Retina (tissue), 1 donor: Measurements from ENCODE around the gene PIAS4.
"Not testable (repeated sequence)": the region's sequence is repeated elsewhere in the genome, so short reads cannot be mapped to it uniquely, and the experiment has no call there.

Experiments used
- DNase-seq: peaks from one replicate; pipeline ENCODE4 v3.0.0-alpha.2; 2016

PIAS4 gene

DNA sequence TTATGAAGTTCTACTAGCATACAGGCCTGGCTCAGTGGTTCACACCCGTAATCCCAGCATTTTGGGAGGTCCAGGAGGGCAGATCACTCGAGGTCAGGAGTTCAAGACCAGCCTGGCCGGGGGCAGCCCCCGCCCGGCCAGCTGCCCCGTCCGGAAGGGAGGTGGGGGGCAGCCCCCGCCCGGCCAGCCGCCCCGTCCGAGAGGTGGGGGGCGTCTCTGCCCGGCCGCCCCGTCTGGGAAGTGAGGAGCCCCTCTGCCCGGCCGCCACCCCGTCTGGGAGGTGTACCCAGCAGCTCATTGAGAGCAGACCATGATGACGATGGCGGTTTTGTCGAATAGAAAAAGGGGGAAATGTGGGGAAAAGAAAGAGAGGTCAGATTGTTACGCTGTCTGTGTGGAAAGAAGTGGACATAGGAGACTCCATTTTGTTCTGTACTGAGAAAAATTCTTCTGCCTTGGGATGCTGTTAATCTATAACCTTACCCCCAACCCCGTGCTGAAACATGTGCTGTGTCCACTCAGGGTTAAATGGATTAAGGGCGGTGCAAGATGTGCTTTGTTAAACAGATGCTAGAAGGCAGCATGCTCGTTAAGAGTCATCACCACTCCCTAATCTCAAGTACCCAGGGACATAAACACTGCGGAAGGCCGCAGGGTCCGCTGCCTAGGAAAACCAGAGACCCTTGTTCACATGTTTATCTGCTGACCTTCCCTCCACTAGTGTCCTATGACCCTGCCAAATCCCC, 8.7 kb upstream of the PIAS4 start:
- not testable (repeated sequence) for DNase-seq

GRCh38 chr19:4000798-4001197, 6.7 kb upstream of the PIAS4 start:
- DNase-seq = not testable (repeated sequence)

DNA sequence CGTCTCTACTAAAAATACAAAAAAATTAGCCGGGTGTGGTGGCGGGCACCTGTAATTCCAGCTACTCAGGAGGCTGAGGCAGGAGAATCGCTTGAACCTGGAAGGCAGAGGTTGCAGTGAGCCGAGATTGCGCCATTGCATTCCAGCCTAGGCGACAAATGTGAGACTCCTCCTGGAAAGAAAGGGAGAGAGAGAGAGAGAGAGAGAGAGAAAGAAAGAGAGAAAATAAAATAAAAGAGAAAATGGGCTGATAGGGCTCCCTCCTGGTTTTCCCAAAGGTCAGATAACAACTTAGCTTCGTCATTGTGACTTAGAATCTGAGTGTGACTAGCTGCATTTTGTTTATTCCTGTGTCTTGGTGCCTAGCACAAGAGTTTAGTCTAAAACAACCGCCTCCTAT, 2.1 kb upstream of the PIAS4 start:
- not testable (repeated sequence) for DNase-seq

DNA sequence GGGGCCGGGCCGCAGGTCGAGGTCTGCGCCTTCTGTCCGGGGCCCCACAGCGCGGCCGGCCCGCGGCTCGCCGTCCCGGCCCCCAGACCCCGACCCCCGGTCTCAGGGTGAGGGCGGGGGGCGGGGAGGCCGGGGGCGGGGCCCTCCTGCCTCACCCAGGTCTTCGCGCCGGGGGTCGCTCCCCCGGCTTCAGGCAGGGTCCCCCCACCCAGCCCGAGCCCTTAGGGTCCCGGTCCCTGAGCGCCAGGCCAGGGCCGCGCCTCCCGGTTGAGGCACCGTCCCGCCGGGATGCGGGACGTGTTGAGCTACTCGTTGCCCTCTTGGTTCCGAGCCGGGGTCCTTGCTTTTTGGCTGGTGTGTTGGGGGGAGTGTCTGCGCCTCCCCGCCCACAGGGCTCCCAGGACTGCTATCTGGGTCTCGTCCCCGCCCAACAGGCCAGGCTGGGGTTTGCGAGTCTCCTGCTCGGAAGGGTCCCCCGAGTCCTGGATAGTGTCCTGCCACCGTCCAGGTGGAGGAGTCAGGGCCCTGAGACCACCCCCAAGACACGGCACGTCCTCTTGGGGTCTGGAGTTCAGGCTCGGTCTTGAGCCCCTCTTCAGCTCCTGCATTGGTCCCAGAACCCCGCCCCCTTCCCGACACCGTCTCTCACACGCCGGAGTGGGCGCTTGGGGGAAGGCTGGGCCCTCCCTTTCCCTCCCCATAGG, 452 bp downstream of the PIAS4 start:
- DNase-seq = peak; percentile 32

- peak; percentile 28 for DNase-seq
These were observed 2.7 kb downstream of the PIAS4 start for GRCh38 chr19:4009990-4010807.

DNA sequence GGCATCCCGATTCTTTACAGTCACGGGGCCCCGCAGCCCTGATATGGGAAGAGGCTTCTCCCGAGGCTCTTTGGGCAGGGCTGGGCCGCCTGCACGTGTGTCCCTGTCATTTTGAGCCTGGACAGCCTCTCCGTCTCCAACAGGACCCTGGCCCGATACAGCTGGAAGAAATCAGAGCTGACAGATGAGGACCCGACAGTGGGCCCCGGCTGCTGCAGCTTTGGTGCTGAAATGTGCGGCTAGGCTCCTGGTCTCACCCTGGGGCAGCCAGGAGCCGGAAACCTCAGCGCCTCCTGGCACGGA, 3.2 kb downstream of the PIAS4 start:
- DNase-seq = no peak

- not testable (repeated sequence) for DNase-seq
These were observed 3.9 kb downstream of the PIAS4 start for GRCh38 chr19:4011430-4011829.

- DNase-seq = no peak
These were observed 4.8 kb downstream of the PIAS4 start for GRCh38 chr19:4012092-4012974.

- DNase-seq = no peak
These were observed 5.6 kb downstream of the PIAS4 start for GRCh38 chr19:4012975-4013634.

DNA sequence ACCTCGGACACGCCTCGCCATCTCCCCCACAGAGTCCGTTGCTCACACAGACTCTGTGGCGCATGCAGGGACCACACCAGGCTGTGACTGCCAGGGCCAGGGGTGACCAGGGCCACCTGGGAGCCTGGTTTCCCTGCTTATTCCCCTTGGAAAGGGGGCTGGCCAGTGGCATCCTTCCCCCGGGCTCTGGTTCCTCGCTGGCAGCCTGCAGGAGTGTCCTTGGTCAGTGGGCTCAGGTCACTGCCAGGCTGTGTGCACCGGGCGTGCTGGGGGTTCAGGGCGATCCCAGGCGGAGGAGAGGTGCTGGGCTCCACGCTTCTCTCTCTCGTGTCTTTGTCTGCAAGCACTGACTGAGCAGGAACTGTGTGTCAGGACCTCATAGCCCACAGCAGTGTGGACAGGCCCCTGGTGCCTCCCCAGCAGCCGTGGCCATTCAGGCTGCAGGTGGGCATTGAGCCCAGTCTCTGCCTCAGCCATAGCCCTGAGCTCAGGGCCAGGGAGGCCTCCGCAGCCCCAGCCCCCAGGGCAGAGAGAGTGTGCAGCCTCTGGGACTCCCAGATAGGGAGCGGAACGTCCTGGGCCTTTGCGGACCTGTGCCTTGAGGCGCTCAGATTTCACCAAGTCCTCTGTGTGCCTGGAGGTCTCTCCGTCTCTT, 6.5 kb downstream of the PIAS4 start:
- no peak for DNase-seq

DNA sequence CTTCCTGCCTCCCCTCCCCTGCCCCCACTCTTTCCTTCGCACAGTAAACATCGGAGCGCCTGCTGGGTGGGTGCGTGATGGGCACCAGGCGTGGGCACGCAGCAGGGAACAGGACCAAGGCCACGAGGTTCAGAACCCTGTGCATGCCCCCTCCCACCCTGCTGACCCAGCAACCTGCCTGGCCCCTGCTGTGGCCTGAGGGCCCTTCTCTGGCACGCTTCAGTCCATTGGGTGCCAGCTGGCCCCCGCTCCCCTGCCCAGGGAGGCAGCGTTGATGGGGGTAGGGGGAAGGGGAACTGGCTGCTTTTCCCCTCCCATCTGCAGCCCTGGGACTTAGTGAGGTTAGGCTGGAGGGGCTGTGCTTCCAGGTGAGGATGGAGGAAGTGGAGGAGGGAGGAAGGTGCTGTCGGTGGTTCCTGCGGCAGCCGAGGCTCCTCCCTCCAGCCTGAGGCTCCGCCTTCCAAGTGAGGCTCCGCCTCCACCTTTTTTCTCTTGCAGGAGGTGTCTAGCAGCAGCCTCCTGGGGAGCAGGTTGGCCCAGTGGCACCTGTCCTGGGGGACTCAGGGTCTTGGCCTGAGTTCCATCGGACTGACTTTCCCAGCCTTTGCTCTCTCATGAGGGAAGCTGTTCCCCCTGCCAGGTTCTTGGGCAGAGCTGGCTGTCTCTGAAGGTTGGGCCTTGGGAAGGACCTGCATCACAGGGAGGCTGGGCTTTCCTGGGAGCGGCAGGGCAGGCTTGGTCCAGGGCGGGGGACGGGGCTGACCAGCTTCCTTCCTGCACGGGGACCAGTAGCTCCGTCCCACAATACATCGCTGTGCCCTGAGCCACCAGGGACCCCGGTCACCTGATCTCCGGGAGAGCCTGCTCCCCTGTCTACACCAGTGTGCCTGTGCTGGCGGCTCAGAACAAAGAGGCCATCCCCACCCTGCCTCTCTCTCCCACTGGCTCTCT, 7.3 kb downstream of the PIAS4 start:
- peak; percentile 59 for DNase-seq

DNA sequence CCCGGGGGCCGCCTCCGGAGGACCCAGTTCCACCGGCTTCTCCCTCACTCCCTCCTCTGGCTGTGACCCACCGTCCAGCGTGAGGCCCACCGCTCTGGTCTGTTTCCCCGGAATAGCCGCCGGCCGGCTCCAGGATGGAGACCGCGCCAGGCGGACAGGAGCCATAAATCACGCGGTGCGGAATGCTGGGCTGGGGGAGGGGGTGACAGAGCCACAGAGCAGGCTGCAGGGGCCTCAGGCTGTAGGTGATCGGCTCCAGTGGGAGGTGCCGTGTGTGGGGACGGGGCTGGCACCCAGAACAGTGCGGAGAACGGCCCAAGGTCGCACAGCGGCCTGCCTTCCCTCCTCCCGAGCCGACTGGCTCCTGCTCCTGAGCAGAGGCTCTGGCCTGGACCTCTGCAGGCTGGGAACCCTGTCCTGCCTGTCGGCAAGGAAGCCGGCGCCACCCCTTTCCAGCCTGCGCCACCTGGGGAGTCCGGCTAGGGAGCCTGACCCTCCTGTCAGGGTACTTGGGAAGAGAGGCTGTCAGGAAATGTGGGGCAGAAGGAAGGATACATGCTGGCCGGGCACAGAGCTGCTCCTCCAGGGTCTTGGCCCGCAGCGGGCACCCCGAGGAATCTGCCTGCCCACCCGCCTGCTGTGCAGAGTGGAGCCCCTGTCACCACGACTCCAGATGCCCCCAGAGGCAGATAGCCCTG, 8.3 kb downstream of the PIAS4 start:
- DNase-seq = peak; percentile 44

DNA sequence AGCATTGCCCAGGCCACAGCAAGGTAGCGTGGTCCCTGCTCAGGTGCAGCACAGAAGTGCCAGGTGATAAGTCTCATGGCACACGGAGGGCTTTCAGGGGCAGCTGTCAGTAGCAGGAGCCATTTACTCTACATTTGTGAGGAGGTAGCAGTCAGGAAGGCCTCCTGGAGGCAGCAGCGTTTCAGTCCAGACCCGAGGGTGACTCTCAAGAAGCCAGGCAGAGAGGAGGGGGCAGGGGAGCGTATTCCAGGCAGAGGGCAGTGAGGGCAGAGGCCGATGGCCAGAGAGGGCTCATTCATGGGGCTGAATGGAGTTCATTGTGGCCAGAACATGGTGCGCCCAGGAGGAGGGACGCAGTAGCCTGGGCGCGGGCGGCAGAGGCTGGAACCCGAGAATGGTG, 8.9 kb downstream of the PIAS4 start:
- no peak for DNase-seq

- no peak for DNase-seq
These were observed 9.5 kb downstream of the PIAS4 start for GRCh38 chr19:4016903-4017638.

DNA sequence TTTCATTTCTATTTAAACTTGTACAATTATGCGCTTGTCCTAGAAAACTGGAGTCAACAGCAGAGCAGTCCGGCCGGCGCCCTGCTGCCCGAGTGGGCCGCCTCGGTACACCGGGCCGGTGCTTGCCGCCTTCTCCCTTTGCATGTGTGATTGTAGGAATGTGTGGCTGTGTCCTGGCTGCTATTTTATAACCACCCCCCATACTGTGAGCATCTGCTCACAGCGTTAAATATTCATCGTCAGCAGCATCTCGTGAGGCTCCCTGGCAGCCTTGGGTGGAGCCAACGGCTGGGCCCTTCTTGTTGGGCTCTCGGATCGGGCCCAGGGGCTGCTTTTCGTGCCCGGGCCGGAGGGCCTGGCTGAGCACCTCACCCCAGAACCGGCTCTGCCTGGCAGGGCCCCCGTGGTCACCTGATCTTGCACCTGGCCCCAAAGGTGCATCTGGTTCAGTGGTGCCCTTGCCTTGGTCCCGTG, 10.6 kb downstream of the PIAS4 start:
- DNase-seq = peak; percentile 44

GRCh38 chr19:4018775-4019504, 11.4 kb downstream of the PIAS4 start:
- DNase-seq = no peak

DNA sequence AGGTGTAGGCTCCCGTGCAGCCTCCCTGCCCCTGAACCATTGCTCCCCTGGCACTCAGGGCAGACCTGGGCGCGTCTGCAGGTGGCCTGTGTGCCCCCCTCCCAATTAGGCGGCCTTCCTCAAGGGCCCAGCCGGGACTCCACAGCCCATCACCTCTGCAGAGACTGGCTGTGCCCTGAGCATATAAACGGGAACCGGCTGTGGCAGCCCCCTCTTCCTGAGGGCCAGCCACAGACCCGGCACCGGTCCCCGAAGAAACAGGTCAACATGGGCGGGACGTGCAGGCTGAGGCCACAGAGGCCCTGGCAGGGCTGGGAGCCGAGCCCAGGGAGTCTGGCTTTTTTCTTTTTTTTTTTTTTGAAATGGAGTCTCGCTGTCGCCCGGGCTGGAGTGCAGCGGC, 12.0 kb downstream of the PIAS4 start:
- DNase-seq = no peak
